GM04504 (cell line): Measurements from ENCODE around the gene RELCH.
"Not testable (repeated sequence)": the region's sequence is repeated elsewhere in the genome, so short reads cannot be mapped to it uniquely, and the experiment has no call there.

Experiments used
- DNase-seq: peaks from one replicate; pipeline ENCODE4 v3.0.0-alpha.2; 2012; ENCODE audit warnings: low read depth

Gene RELCH

GRCh38 chr18:62186774-62187542, at the start of gene RELCH, which contains the start of gene PIGN:
TSS of gene RELCH (plus strand) at chr18:62187255. CDS start at chr18:62187506, 251 bp downstream.
TSS of gene PIGN (minus strand) at chr18:62187056. CDS start at chr18:62161353, 25,703 bp downstream.
- peak; percentile 98 for DNase-seq

- DNase-seq = no peak
Measured at GRCh38 chr18:62138461-62139235, 48.4 kb upstream of the RELCH start.

- no peak for DNase-seq
Measured at GRCh38 chr18:62140259-62140658, 46.8 kb upstream of the RELCH start.

GRCh38 chr18:62144338-62144737, 42.7 kb upstream of the RELCH start:
- DNase-seq = no peak

- DNase-seq = no peak
Measured at GRCh38 chr18:62151068-62151771, 35.8 kb upstream of the RELCH start.

GRCh38 chr18:62152844-62153243, 34.2 kb upstream of the RELCH start:
- no peak for DNase-seq

GRCh38 chr18:62157843-62158242, 29.2 kb upstream of the RELCH start:
- no peak for DNase-seq

GRCh38 chr18:62164310-62164709, 22.7 kb upstream of the RELCH start:
- no peak for DNase-seq

- no peak for DNase-seq
Measured at GRCh38 chr18:62164855-62165487, 22.1 kb upstream of the RELCH start.

GRCh38 chr18:62165583-62165982, 21.5 kb upstream of the RELCH start:
- DNase-seq = no peak

GRCh38 chr18:62166524-62166923, 20.5 kb upstream of the RELCH start:
- DNase-seq = not testable (repeated sequence)

- no peak for DNase-seq
Measured at GRCh38 chr18:62170857-62171256, 16.2 kb upstream of the RELCH start.

GRCh38 chr18:62172298-62172697, 14.8 kb upstream of the RELCH start:
- DNase-seq = no peak

GRCh38 chr18:62175521-62175920, 11.5 kb upstream of the RELCH start:
- DNase-seq = no peak

- no peak for DNase-seq
Measured at GRCh38 chr18:62177271-62177670, 9.8 kb upstream of the RELCH start.

GRCh38 chr18:62179213-62179612, 7.8 kb upstream of the RELCH start:
- DNase-seq = no peak

- DNase-seq = no peak
Measured at GRCh38 chr18:62182220-62182619, 4.8 kb upstream of the RELCH start.

- no peak for DNase-seq
Measured at GRCh38 chr18:62183578-62184195, 3.4 kb upstream of the RELCH start.

- DNase-seq = no peak
Measured at GRCh38 chr18:62186499-62186773, 619 bp upstream of the RELCH start.

GRCh38 chr18:62187543-62188510, 772 bp downstream of the RELCH start:
- no peak for DNase-seq

GRCh38 chr18:62189208-62189607, 2.2 kb downstream of the RELCH start:
- DNase-seq = no peak
